ENCODE measurements around the gene CILP2. TPM values are rescaled to one million over a fixed set of nuclear protein-coding genes. Genes with fewer than 3 reads are reported as not detected.

CILP2 gene
- total and polyA plus RNA-seq, 2 experiments from 2014 or later, result 4.0 to 21.6 TPM

- TF ChIP-seq ETS1 (IDR thresholded peaks at IDR 0.05), result no peak
- TF ChIP-seq CTCF (conservative IDR thresholded peaks at IDR 0.05; ENCODE audit: low read depth in 2 of 2), result no peak
Measured at GRCh38 chr19:19514881-19515641, 23.0 kb upstream of the CILP2 start, which contains the start of gene TSSK6 (continued).

- no peaks in the 10 kb centered on the region for H3K9me2 ChIP-seq (ENCODE audit: insufficient read depth)
- H4K20me1 ChIP-seq (replicated peaks; ENCODE audit: insufficient read depth), result peaks cover 12% of the 10 kb centered on the region; the same call in 1 of the 2 replicates
- H3K4me3 ChIP-seq, result peak within 1 kb of the TSS; percentile 99
- no peaks in the 10 kb centered on the region; the same call in 1 of the 2 replicates for H3K4me1 ChIP-seq (ENCODE audit: insufficient read depth)
- Mint-ChIP-seq H3K4me3 (peak within 1 kb of the TSS; percentile 95), H3K4me1 (peaks cover 3% of the 10 kb centered on the region; the same call in 2 of the 3 replicates), H3K27ac (peak within 1 kb of the TSS; percentile 96), H3K9me3 (no peaks in the 10 kb centered on the region; the same call in 2 of the 3 replicates), H3K36me3 (ENCODE audit: low read depth) (peaks cover 30% of the 10 kb centered on the region), H3K27me3 (ENCODE audit: insufficient read depth, low read depth, poor library complexity) (peaks cover 13% of the 10 kb centered on the region)
- peak; percentile 90 for ATAC-seq
- no peaks in the 10 kb centered on the region for H3K27me3 ChIP-seq (ENCODE audit: insufficient read depth)
- peak within 1 kb of the TSS; percentile 98 for H2AFZ ChIP-seq
- H3K36me3 ChIP-seq (ENCODE audit: insufficient read depth), result 0 out of 2 replicates have a peak, but pooled peaks cover 3% of the 10 kb centered on the region
- DNase-seq (ENCODE audit: low spot score), result peak; percentile 97
- peaks cover 44% of the 10 kb centered on the region for H3K79me2 ChIP-seq (replicated peaks; ENCODE audit: insufficient read depth)
- 0 out of 2 replicates have a peak, but pooled peaks cover 3% of the 10 kb centered on the region for H3F3A ChIP-seq (replicated peaks; ENCODE audit: low read depth)
- peak within 1 kb of the TSS; percentile 99 for H3K4me2 ChIP-seq
- H3K27ac ChIP-seq (ENCODE audit: low read depth), result peak within 1 kb of the TSS; percentile 92
- peak; percentile 86 for TF ChIP-seq CREB1 (CRISPR knock-in tag; IDR thresholded peaks at IDR 0.05; ENCODE audit: low read depth)
- TF ChIP-seq ZNF462 (CRISPR knock-in tag; IDR thresholded peaks at IDR 0.05), result no peak
- no peak for TF ChIP-seq STAT1 (IDR thresholded peaks at IDR 0.05; ENCODE audit: unreplicated experiment)
- TF ChIP-seq ZNF331 (CRISPR knock-in tag; IDR thresholded peaks at IDR 0.05; ENCODE audit: low read depth), result no peak
- TF ChIP-seq CTCF (conservative IDR thresholded peaks at IDR 0.05; ENCODE audit: low read depth in 2 of 2), result peak; percentile 25 to 29; a peak in 2 of 4 replicates
- TF ChIP-seq EZH2 (IDR thresholded peaks at IDR 0.05; ENCODE audit: low read depth, unreplicated experiment), result no peak
- TF ChIP-seq ETS1 (IDR thresholded peaks at IDR 0.05), result peak; percentile 94
- no peak for TF ChIP-seq ZNF114 (CRISPR knock-in tag; IDR thresholded peaks at IDR 0.05)
Measured at GRCh38 chr19:19515642-19516519, 22.2 kb upstream of the CILP2 start, which contains the start of gene NDUFA13. TSS of gene NDUFA13 (plus strand) at chr19:19516225. CDS start at chr19:19516239, 14 bp downstream.

Measured in GM23338 (cell line).